PFSK-1 (cell line): ENCODE measurements around the gene BCL10.

ENCODE experiments used
- POLR2AphosphoS5 ChIP-seq: IDR thresholded peaks from 2 replicates; pipeline ENCODE4 v1.6.1; 2012; ENCODE audit warnings: low read depth, mild to moderate bottlenecking, control low read depth, low read length, moderate library complexity
- REST ChIP-seq, 2 experiments: IDR thresholded peaks; 2 replicates each; pipeline versions ENCODE4 v1.6.1 to v1.8.0; 2011 to 2012; ENCODE audit warnings: low read depth in 2 of 2, low read length in 2 of 2, control low read depth in 1 of 2, inconsistent platforms in 1 of 2, mild to moderate bottlenecking in 1 of 2, moderate library complexity in 1 of 2; ENCODE audit not compliant: insufficient read depth in 1 of 2
- TAF1 ChIP-seq: IDR thresholded peaks from 2 replicates; pipeline ENCODE4 v1.6.1; 2012; ENCODE audit warnings: low read length, control low read depth, borderline replicate concordance; ENCODE audit not compliant: insufficient read depth

DNA sequence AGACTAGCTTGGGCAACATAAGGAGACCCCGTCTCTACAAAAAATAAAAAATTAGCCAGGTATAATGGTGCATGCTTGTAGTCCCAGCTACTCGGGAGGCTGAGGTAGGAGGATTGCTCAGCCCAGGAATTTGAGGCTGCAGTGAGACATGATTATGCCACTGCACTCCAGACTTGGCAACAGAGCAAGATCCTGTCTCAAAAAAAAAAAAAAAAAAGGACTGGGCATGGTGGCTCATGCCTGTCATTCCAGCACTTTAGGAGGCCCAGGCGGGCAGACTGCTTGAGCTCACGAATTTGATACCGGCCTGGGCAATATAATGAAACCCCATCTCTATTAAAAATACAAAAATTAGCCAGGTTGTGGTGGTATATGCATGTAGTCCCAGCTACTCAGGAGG is 47.3 kb upstream of the BCL10 start:
- no peak for TF ChIP-seq REST (IDR thresholded peaks at IDR 0.05; ENCODE audit: insufficient read depth in 1 of 2, low read depth in 2 of 2, low read length in 2 of 2)
- no peak for TF ChIP-seq TAF1
- TF ChIP-seq POLR2AphosphoS5 = no peak
